GM23338 (cell line): ENCODE measurements around the gene PRSS2. TPM values are rescaled to one million over a fixed set of nuclear protein-coding genes. Genes with fewer than 3 reads are reported as not detected.

Experiments used
- ATAC-seq: fragments of 200-7000 bp; cut with Tn5 transposase; 3 replicates; pipeline ENCODE4 v1.9.1; 2020
- DNase-seq: peaks from one replicate; pipeline ENCODE4 v3.0.0-alpha.2; 2015; ENCODE audit warnings: low spot score
- H2AFZ ChIP-seq: fragments of 200-600 bp; sonication (generic); 2 replicates; pipeline ENCODE4 v1.8.0; 2016; ENCODE audit warnings: antibody characterized with exemption, mild to moderate bottlenecking, moderate library complexity
- H3F3A ChIP-seq: fragments of 200-600 bp; sonication (generic); replicated peaks from 2 replicates; pipeline ENCODE4 v1.8.0; 2017; ENCODE audit warnings: antibody characterized with exemption, mixed run types, low read depth
- H3K27ac ChIP-seq: fragments of 200-600 bp; sonication (generic); 2 replicates; pipeline ENCODE4 v1.6.1; 2016; ENCODE audit warnings: low read depth
- H3K27me3 ChIP-seq: fragments of 200-600 bp; sonication (generic); 2 replicates; pipeline ENCODE4 v1.8.0; 2016; ENCODE audit warnings: mild to moderate bottlenecking, mixed run types, moderate library complexity; ENCODE audit not compliant: insufficient read depth
- H3K36me3 ChIP-seq: fragments of 200-600 bp; sonication (generic); 2 replicates; pipeline ENCODE4 v1.8.0; 2016; ENCODE audit warnings: mild to moderate bottlenecking; ENCODE audit not compliant: insufficient read depth
- H3K4me1 ChIP-seq: fragments of 200-600 bp; sonication (generic); 2 replicates; pipeline ENCODE4 v1.8.0; 2016; ENCODE audit warnings: mild to moderate bottlenecking, moderate library complexity; ENCODE audit not compliant: insufficient read depth
- H3K4me2 ChIP-seq: fragments of 200-600 bp; sonication (generic); 2 replicates; pipeline ENCODE4 v1.7.1; 2017; ENCODE audit warnings: mixed run types
- H3K4me3 ChIP-seq: fragments of 200-600 bp; sonication (generic); 2 replicates; pipeline ENCODE4 v1.6.1; 2016; ENCODE audit warnings: mixed run types
- H3K79me2 ChIP-seq: fragments of 200-600 bp; sonication (generic); replicated peaks from 2 replicates; pipeline ENCODE4 v1.8.0; 2017; ENCODE audit warnings: mild to moderate bottlenecking; ENCODE audit not compliant: insufficient read depth
- H3K9me2 ChIP-seq: fragments of 200-600 bp; sonication (generic); 2 replicates; pipeline ENCODE4 v1.8.0; 2017; ENCODE audit not compliant: insufficient read depth
- H4K20me1 ChIP-seq: fragments of 200-600 bp; sonication (generic); replicated peaks from 2 replicates; pipeline ENCODE4 v1.8.0; 2017; ENCODE audit warnings: mild to moderate bottlenecking; ENCODE audit not compliant: insufficient read depth
- H3K27ac Mint-ChIP-seq: 2 replicates; pipeline ENCODE4 v1.8.0; 2020; ENCODE audit warnings: inconsistent platforms, mild to moderate bottlenecking, moderate library complexity, mixed read lengths
- H3K27me3 Mint-ChIP-seq: 3 replicates; pipeline ENCODE4 v1.8.0; 2022; ENCODE audit warnings: low read depth, mild to moderate bottlenecking, moderate library complexity, mixed read lengths, inconsistent platforms; ENCODE audit not compliant: insufficient read depth, poor library complexity
- H3K36me3 Mint-ChIP-seq: 3 replicates; pipeline ENCODE4 v1.8.0; 2021; ENCODE audit warnings: low read depth, mild to moderate bottlenecking, inconsistent platforms, moderate library complexity, mixed read lengths
- H3K4me1 Mint-ChIP-seq: 3 replicates; pipeline ENCODE4 v1.8.0; 2020; ENCODE audit warnings: mild to moderate bottlenecking, inconsistent platforms, mixed read lengths
- H3K4me3 Mint-ChIP-seq: 3 replicates; pipeline ENCODE4 v1.8.0; 2021; ENCODE audit warnings: moderate library complexity, mild to moderate bottlenecking, inconsistent platforms, mixed read lengths
- H3K9me3 Mint-ChIP-seq: 3 replicates; pipeline ENCODE4 v1.8.0; 2020; ENCODE audit warnings: moderate library complexity, mild to moderate bottlenecking, inconsistent platforms, mixed read lengths
- CREB1 ChIP-seq: fragments of 250-450 bp; sonication (Bioruptor Pico); IDR thresholded peaks from 2 replicates; pipeline ENCODE4 v1.5.0; 2020; ENCODE audit warnings: low read depth, mild to moderate bottlenecking, moderate library complexity
- CTCF ChIP-seq, 2 experiments: fragments of 200-600 bp in 1 of 2; sonication (generic) in 1 of 2; conservative IDR thresholded peaks; 2 replicates each; pipeline versions ENCODE4 v1.5.1 to v1.6.1; 2016 to 2017; ENCODE audit warnings: antibody characterized with exemption in 2 of 2, low read depth in 2 of 2, mild to moderate bottlenecking in 2 of 2, moderate library complexity in 1 of 2
- EZH2 ChIP-seq: fragments of 200-600 bp; sonication (generic); IDR thresholded peaks from one replicate; pipeline ENCODE4 v1.8.0; 2017; ENCODE audit warnings: antibody characterized with exemption, mild to moderate bottlenecking, low read depth; ENCODE audit not compliant: unreplicated experiment
- EZH2phosphoT487 ChIP-seq: fragments of 200-600 bp; sonication (generic); IDR thresholded peaks from one replicate; pipeline ENCODE4 v1.8.1; 2018; ENCODE audit warnings: antibody characterized with exemption; ENCODE audit not compliant: unreplicated experiment
- JUNB ChIP-seq: IDR thresholded peaks from one replicate; pipeline ENCODE4 v1.6.1; 2016; ENCODE audit warnings: antibody characterized with exemption; ENCODE audit not compliant: unreplicated experiment
- NANOG ChIP-seq: IDR thresholded peaks from 2 replicates; pipeline ENCODE4 v1.6.1; 2016; ENCODE audit warnings: antibody characterized with exemption, borderline replicate concordance
- POLR2AphosphoS5 ChIP-seq: IDR thresholded peaks from 2 replicates; pipeline ENCODE4 v1.6.1; 2016; ENCODE audit warnings: antibody characterized with exemption, low read depth
- REST ChIP-seq: IDR thresholded peaks from one replicate; pipeline ENCODE4 v1.6.1; 2018; ENCODE audit warnings: antibody characterized with exemption; ENCODE audit not compliant: unreplicated experiment
- ZNF462 ChIP-seq: fragments of 250-450 bp; sonication (Bioruptor Pico); IDR thresholded peaks from 2 replicates; pipeline ENCODE4 v1.5.0; 2020; ENCODE audit warnings: mild to moderate bottlenecking, moderate library complexity
- polyA plus RNA-seq: library from polyadenylated mRNA; unstranded; fragments of >200 nt; fragmentation: Nextera tagmentation; extraction: Ambion mirVana; gene quantifications from 2 replicates; pipeline ENCODE4 v1.2.1, GENCODE V29; 2016
- total RNA-seq: library from RNA; depleted of rRNA; stranded (reverse); fragments of >200 nt; shearing (Covaris generic); gene quantifications from 2 replicates; pipeline ENCODE4 v1.2.3, GENCODE V29; 2014

Gene PRSS2
- total and polyA plus RNA-seq, 2 experiments from 2014 or later: not detected

GRCh38 chr7:142773937-142774744 is 3.4 kb downstream of the PRSS2 start:
- H3K36me3 ChIP-seq: no peaks in the 10 kb centered on the region
- H3K27ac ChIP-seq: no peak overlapping the region
- TF ChIP-seq EZH2 (no peak), JUNB (no peak), POLR2AphosphoS5 (no peak), ZNF462 (no peak), NANOG (no peak), CREB1 (CRISPR knock-in tag) (no peak), REST (no peak), CTCF (conservative IDR thresholded peaks at IDR 0.05; ENCODE audit: low read depth in 2 of 2) (no peak), EZH2phosphoT487 (no peak)
- H3K4me3 ChIP-seq: no peak overlapping the region
- ATAC-seq: no peak
- H3F3A ChIP-seq: no peaks in the 10 kb centered on the region
- no peaks in the 10 kb centered on the region; the same call in 1 of the 3 replicates for H3K9me3 Mint-ChIP-seq
- H4K20me1 ChIP-seq: no peaks in the 10 kb centered on the region
- H2AFZ ChIP-seq: no peak overlapping the region
- no peaks in the 10 kb centered on the region for H3K27me3 ChIP-seq
- no peaks in the 10 kb centered on the region for H3K9me2 ChIP-seq
- peaks cover 3% of the 10 kb centered on the region; the same call in 1 of the 3 replicates for H3K4me1 Mint-ChIP-seq
- H3K4me3 Mint-ChIP-seq: no peak overlapping the region
- H3K79me2 ChIP-seq: no peaks in the 10 kb centered on the region
- peaks cover 4% of the 10 kb centered on the region for H3K27me3 Mint-ChIP-seq
- no peak overlapping the region for H3K4me2 ChIP-seq
- no peak for DNase-seq
- no peak overlapping the region for H3K27ac Mint-ChIP-seq
- H3K4me1 ChIP-seq: no peaks in the 10 kb centered on the region
- H3K36me3 Mint-ChIP-seq: no peaks in the 10 kb centered on the region; the same call in 2 of the 3 replicates
